ENCODE measurements around the gene FUZ. TPM values are rescaled to one million over a fixed set of nuclear protein-coding genes. Genes with fewer than 3 reads are reported as not detected.
A peak's percentile ranks its signal among the peaks of the same experiment; 100 is the strongest.

Gene FUZ
- total and polyA plus RNA-seq, 2 donors (not counting 1 experiment from before 2014, with no cell fraction given): 30.2 to 31.5 TPM

GRCh38 chr19:49807904-49808675 lies 5.0 kb downstream of the FUZ start:
- WGBS (ENCODE audit: insufficient coverage): 100% methylated on average over 1 of the region's 20 CpGs
- H3K27ac ChIP-seq (ENCODE audit: low read length in 2 of 2): peak overlapping the region; percentile 64 to 68
- peak; percentile 36 for DNase-seq

More at GRCh38 chr19:49807904-49808675, 5.0 kb downstream of the FUZ start:
- Mint-ChIP-seq H3K4me3 (peak overlapping the region; percentile 96), H3K27ac (peak overlapping the region; percentile 95), H3K27me3 (no peaks in the 10 kb centered on the region), H3K4me1 (peaks cover 44% of the 10 kb centered on the region), H3K9me3 (ENCODE audit: insufficient read depth) (no peaks in the 10 kb centered on the region)
- CTCF ChIA-PET: interaction anchor here (0.7 to 1.1 kb wide), 3 partner anchors 36 to 90 kb away, joined by 3 to 4 read pairs (median 3); partner anchors contain the start of gene PTOV1
- H3K4me2 ChIP-seq (replicated peaks; ENCODE audit: low read depth, low read length, poor library complexity, severe bottlenecking): peak overlapping the region; percentile 80
- intact Hi-C loops (cut with micrococcal nuclease): loop anchor here (1.0 to 5.0 kb wide), 3 partner anchors 9 to 681 kb away; no protein-coding TSS in a partner anchor
- peak overlapping the region; percentile 85 for H2AFZ ChIP-seq (ENCODE audit: insufficient read depth, low read depth, low read length, poor library complexity, severe bottlenecking)
- H3K79me2 ChIP-seq (ENCODE audit: control insufficient read depth, insufficient read depth, low read length): peaks cover 3% of the 10 kb centered on the region
- H3K4me3 ChIP-seq (ENCODE audit: control extremely low read depth in 1 of 5, extremely low read depth in 1 of 5, insufficient read depth in 1 of 5, low read depth in 2 of 5, low read length in 4 of 5): peak overlapping the region in 3 of 5 experiments; percentile 76 to 80 (median 79)
- H3K9ac ChIP-seq (ENCODE audit: low read length): peak overlapping the region; percentile 83
- TF ChIP-seq EZH2 (IDR thresholded peaks at IDR 0.05; ENCODE audit: borderline replicate concordance, insufficient read depth, low read depth, low read length, poor library complexity, severe bottlenecking): no peak
- TF ChIP-seq, protein P1, sequence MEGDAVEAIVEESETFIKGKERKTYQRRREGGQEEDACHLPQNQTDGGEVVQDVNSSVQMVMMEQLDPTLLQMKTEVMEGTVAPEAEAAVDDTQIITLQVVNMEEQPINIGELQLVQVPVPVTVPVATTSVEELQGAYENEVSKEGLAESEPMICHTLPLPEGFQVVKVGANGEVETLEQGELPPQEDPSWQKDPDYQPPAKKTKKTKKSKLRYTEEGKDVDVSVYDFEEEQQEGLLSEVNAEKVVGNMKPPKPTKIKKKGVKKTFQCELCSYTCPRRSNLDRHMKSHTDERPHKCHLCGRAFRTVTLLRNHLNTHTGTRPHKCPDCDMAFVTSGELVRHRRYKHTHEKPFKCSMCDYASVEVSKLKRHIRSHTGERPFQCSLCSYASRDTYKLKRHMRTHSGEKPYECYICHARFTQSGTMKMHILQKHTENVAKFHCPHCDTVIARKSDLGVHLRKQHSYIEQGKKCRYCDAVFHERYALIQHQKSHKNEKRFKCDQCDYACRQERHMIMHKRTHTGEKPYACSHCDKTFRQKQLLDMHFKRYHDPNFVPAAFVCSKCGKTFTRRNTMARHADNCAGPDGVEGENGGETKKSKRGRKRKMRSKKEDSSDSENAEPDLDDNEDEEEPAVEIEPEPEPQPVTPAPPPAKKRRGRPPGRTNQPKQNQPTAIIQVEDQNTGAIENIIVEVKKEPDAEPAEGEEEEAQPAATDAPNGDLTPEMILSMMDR (IDR thresholded peaks at IDR 0.05): no peak
- POLR2A ChIA-PET: interaction anchor here (0.6 to 1.6 kb wide), 8 partner anchors 21 to 273 kb away, joined by 3 to 8 read pairs (median 4); partner anchors contain the start of genes AKT1S1, ATF5, NUP62 and TBC1D17
- no peaks in the 10 kb centered on the region for H4K20me1 ChIP-seq (ENCODE audit: control insufficient read depth, insufficient read depth, low read length, poor library complexity, severe bottlenecking)
- no peak for ATAC-seq (ENCODE audit: low read depth)
- H3K9me3 ChIP-seq (ENCODE audit: control extremely low read depth in 1 of 3, control insufficient read depth in 2 of 3, insufficient read depth in 1 of 3, low read length in 2 of 3): no peaks in the 10 kb centered on the region
- H3K4me1 ChIP-seq (ENCODE audit: control insufficient read depth in 2 of 2, insufficient read depth in 2 of 2, low read length in 2 of 2): peaks cover 30 to 46% of the 10 kb centered on the region in 2 donors
- no peaks in the 10 kb centered on the region for H3K27me3 ChIP-seq (replicated peaks in 1 of 4; ENCODE audit: control extremely low read depth in 1 of 4, control insufficient read depth in 3 of 4, insufficient read depth in 4 of 4, low read length in 3 of 4)
- H3K36me3 ChIP-seq (replicated peaks in 1 of 2; ENCODE audit: control extremely low read depth in 1 of 2, control insufficient read depth in 1 of 2, extremely low read depth in 1 of 2, insufficient read depth in 2 of 2, low read length in 1 of 2): peaks cover 0 to 14% of the 10 kb centered on the region in 2 experiments
